HG03280 (cell line): ENCODE data around the gene CYGB.

ENCODE experiments used
- ATAC-seq: cut with Tn5 transposase; IDR thresholded peaks from one replicate; pipeline ENCODE4 v1.9.1; 2021; ENCODE audit warnings: mild to moderate bottlenecking, moderate library complexity; ENCODE audit not compliant: unreplicated experiment

The CYGB gene

GRCh38 chr17:76537578-76538280, at the start of gene CYGB:
Gene CYGB, minus strand, starts transcription at chr17:76537709. Its CDS starts 167 bp downstream, at chr17:76537542.
- no peak for ATAC-seq

DNA sequence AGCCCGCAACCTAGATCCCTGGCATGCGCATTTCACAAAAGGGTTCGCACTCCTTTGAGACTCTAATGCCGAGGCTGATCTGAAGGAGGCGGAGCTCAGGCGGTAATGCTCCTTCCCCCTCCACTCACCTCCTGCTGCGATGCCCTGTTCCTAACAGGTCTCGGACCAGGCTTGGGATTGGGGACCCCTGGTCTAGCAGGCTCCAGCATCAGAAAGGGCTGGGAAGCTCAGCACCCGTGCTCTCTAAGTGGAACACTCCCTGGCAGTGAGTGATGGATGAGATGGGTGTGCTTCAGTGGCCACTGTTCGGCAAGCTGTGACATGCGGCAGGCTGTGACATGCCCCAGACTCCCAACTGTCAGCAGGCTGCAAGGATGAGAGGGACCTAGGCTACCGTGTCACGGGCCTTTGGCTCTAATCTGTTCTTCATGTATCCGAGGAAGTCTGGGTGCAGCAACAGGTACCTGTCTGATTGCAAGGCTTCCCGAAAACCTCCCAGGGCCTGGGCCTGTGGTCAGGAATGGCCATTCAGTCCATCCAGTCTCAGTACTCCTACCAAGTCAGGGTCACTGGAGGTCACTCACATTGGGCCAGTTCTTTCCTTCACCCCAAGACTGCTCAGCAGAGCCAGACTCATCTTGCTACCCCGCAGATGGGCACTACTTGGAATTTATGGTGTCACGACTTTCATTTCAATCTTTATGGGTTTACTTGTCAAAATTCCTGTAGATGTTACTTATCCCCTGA, 49.4 kb upstream of the CYGB start:
- ATAC-seq = no peak

DNA sequence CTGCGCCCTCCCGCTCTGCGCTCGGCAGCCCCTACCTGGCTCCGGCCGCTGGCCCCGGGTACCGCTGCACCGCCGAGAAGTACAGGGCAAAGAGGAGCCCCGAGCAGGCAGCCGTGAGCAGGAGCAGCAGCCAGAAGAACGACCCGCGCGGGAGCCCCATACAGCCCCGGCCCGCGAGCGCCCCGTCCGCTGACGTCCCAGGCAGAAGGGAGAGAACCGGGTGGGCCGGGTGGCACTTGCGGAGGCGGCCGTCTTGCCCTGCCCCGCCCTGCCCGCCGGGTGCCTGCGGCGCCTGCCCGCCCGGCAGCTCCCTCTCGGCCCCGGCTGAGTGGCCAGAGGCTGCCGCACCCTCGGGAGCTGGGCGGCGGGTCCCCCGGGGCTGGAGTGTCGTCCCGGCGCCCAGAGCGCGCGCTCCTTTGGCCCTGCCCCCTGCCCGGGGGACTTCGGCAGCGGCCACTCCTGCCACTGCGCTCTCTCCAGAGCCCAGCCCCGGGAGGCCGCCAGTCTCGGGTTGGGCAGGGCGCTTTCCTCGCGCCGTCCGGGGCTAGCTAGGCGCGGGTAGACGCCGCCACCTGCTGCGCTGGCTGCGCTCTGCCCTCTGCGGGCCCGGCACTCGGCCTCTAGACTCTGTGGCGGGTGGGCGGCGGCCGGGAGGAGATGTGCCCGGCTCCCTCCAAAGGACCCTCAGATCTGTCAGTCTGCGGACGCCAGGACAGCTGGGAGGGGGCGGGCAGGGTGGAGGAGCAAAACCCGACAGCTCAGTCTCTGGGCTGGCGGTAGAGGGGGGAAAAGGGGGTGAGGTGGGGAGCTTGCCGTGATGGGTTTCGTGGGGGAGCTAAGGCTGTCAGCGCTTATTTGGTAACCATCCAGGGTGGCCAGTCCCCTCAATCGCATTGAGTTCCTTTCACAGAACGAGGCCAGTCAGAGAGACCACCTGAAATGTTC, 48.4 kb upstream of the CYGB start, which contains the start of gene ST6GALNAC2:
Gene ST6GALNAC2 (minus strand): TSS at position 212 of the 945 bp plus-strand sequence. CDS start 52 bp downstream, at position 160.
- no peak for ATAC-seq

DNA sequence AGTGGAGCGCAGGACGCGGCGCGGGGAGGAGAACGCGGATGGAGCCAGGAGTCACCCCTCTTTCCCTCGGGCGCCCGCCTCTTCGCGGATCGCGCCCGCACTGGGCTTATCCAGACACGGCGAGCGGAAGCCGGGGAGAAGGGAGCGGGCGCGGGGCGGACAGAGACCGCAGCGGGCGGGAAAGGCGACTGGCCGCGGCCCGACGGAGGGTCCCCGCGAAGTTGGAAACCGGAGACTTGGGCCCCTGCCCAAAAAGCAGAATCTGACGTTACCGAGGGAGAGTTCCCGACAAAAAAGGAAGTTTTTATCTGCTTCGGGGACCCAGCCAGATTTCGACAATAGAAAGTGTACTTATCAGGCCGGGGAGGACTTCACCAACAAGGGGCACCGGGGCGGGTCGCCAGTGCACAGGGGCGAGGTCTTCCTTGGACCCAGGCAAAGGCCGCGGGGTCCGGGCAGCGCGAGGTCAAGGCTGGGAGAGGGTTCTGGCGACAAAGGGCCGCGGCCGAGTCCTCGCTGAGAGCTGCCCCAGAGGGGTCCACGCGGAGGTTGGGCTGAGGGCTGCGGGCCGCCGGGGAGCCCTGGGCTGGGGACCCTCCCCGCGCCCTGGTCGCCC, 47.6 kb upstream of the CYGB start:
- ATAC-seq = no peak

DNA sequence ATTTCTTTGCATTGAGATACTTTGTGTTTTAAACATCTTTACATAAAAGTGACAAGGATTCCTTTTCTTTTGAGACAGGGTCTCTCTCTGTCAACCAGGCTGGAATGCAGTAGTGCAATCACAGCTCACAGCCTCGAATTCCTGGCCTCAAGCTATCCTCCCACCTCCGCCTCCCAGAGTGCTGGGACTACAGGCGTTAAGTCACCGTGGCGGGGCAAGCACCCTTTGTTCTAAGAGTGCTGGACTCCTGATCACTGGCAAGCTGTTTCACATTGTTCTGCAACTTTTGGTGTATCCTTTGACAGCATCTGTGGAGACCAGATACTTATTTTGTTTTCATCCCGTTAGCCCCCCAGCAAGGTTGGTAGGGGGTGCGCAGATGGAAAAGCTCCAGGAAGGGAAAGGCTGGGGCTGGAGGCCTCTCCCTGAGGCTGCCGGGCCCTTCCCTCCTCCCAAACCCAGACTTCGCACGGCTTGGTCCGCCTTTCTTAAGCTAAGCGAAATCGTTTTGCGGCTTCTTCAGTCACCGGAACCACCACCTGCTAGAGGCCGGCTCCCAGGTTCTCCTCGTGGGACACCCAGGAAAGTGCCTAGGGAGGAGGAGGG, 47.0 kb upstream of the CYGB start:
- no peak for ATAC-seq

DNA sequence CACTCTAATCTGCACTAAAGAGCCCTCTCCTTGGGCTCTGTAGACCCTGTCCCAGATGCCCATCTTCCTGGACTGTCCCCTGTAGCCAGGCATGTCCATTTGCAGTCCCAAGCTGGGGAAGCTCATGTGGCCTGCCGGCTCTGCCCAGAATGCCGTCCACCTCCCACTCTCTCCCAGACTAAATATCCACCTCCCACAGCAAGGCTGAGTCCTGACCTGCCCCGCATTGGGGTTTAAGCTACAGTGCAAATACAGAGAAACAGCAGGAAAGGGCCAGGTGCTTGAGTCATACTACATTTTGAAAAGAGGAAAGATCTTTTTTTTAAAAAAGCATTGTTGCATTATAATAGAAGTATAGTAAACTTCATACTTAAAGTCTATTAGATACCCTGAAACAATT, 45.2 kb upstream of the CYGB start:
- no peak for ATAC-seq

GRCh38 chr17:76581515-76581914, 44.0 kb upstream of the CYGB start:
- no peak for ATAC-seq

GRCh38 chr17:76579281-76579680, 41.8 kb upstream of the CYGB start:
- no peak for ATAC-seq

DNA sequence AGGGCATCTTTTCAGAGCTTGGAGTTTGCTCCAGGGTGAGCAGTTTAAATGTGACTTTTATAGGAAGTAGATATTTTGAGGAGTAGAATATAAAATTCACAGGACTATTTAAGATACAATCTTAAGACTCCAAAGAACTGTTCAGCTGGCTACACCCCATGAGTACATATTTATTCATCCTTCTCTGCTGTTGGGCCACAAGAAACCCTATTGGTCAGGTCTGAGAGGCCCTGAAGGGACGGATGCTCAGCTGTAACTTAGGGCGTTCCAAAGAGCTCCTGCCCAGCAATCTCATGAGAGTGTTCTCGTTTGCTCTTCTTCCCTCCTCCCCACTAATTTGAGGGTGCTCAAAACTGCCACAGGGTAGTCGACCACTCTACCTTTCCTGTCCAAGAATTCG, 40.9 kb upstream of the CYGB start:
- no peak for ATAC-seq

DNA sequence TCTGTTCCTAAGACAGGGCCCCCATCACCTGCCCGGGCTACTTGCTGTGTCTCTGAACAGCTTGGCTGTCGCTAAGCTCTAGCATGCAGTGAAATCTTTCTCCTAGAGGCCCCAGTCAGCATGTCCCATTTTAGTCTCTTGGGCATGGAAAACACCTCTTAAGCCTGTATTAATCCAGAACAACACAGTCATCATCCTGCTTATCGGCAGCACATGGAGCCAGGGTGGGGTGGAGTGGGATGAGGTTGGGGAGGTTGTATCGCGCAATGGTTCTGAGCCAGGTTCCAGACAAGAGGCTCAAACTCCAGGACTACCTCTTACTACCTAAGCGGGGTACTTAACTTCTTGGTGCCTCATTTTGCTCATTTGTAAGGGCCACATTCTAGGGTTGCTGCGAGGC, 40.4 kb upstream of the CYGB start:
- ATAC-seq = no peak

GRCh38 chr17:76576189-76576588, 38.7 kb upstream of the CYGB start:
- no peak for ATAC-seq

DNA sequence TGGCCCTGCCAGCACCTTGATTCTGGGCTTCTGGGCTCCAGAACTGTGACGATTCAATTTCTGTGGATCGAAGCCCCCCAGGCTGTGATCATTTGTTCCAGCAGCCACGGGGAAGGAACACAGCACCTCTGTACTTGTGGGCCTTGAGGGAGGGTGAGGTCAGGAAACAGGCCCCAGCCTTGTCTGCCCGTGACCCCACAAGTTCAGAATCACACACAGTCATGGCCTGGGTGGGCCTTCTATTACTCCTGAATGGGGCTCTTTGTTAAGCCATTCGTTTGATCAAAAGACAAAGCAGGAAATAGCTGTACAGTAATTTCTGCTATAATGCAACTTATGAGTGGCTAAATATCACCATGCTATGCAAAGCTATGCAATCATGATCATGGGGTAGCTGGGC, 38.1 kb upstream of the CYGB start:
- no peak for ATAC-seq

GRCh38 chr17:76574166-76574565, 36.7 kb upstream of the CYGB start:
- no peak for ATAC-seq

DNA sequence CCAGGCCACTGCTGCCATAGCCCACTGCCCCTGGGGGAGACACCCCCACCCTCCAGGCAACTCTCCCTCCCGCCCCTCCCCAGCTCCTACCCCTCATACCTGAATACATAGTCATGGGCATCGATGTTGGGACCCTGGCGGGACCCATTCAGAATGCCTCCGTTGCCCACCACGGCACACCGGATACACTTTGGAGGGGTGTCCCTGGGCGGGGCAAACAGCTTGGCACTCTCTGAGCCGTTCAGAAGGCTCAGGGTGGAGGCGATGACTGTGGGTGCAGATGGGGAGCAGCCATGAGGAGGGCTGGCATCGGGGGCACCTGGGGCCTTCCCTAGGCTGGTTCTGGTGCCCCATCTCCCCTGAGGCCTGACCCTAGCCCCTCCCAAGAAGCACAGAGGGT, 35.6 kb upstream of the CYGB start:
- ATAC-seq = no peak

DNA sequence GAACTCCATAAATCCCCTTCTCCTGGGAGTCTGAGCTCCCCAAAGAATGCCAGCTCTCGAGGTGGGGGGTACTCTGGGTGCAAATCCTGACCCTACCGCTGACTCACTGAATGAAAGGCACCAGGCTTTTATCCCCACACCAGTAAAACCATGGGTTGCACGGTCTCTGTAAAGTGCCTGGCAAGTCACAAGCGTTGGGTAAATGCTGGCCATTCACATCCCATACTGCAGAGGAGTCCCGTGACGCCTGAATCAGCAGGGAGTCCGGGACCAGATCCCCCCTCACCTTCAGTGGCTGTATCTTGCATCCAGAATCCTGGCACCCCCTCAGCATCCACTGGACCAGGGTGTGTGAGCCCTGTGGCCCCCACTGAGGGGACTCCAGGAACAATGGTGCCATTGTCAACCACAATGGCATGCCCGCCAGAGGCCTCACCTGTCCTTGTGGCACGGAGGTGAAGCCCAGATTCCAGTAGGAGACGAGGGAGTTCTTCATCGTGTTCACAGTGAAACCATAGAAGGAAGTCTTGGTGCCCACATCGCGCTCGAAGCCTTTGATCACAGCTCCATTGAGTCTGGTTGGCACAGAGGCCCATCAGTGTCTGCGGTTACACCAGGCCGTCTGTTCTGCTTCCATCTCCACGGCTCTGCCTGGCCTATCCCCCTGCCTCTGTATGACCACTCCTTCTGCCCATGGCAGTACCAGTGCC, 34.8 kb upstream of the CYGB start:
- no peak for ATAC-seq

DNA sequence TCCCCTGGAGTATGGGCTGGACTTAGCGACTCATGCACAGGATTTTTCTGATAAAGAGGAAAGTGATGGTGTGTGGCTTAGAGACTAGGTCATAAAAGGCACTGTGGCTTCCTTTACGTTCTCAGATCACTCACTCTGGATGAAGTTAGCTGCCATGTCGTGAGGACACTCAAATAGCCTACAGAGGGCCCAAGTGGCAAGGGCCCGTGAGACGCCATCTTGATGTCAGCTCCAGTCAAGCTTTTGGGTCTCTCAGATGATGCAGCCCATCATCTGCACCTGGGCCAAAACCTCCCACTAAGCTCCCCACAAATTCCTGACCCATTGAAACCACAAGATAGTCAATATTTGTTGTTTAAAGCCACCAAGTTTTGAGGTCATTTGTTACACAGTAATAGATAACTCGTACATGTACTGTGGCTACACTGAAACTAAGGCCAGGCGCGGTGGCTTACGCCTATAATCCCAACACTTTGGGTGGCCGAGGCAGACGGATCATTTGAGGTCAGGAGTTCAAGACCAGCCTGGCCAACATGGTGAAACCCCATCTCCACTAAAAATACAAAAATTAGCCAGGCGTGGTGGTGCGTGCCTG, 33.5 kb upstream of the CYGB start:
- no peak for ATAC-seq

- no peak for ATAC-seq
Measured at GRCh38 chr17:76570457-76570856, 32.9 kb upstream of the CYGB start.

DNA sequence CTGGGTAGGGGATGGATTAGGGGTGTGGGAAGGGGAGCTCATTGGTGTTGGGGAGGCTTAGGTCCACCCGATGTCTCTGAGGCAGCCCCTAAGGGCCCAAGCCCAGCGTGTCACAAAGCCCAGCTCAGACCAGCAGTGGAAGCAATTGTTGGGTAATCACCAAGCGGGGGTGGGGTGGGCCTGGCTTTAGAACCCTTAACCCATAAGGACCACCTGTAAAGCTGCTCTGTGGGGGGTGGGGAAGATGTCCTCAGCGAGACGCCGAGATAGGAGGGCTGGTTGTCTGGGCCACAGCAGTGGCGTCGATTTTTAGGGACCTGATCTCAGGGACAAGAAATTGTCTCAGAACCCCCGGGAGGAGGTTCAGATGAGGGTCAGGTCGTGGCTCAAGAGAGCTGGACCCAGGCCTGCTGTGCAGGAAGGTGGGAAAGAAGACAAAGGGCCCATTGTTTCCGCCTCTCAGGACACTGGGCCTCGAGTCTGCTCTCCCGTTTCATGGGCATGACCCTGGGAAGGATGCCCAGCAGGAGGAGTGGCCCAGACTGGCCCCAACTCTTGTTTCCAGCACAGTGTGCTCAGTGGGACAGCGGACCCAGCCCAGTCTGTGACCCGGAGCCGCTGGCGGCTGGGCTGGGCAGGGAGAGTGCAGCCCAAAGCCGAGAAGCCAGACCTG, 32.2 kb upstream of the CYGB start:
- ATAC-seq = no peak

DNA sequence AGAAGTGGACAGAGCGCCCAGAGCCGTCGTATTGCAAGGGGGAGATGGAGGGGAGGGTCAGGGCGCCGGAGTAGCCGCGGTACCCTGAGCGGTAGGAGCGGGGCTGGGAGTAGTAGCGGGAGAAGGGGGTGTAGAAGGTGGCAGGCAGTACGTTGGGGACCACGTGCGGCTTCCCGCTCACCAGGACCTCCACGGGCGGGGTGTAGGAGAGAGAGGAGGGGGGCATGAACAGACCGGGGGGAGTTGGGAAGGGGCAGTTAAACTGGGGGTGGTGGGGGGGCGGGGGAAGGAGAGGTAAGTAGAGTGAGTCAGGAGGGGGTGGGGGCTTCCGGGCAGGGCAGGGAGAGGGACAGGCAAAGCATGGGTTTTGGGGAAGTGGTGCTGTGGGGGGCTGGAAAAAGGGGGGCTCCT, 31.3 kb upstream of the CYGB start:
- ATAC-seq = no peak
